Measurements from ENCODE around the gene MORC3.

DNA sequence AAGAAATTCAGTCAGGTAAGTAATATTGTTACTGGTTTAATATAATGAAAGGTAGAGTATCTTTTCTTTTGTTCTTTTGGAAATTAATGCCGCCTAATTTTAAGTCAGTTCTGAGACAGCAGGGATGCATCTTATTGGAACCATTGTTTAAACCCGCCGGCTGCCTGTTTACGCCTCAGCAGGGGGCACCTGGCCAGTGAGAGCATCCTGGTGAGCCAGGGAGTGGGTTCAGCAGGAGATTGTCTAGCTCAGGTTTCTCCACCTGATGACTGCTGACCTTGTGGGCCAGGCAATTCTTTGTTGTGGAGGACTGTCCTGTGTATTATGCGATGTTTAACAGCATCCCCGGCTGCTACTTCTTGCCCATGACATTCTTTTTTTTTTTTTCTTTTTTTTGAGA, 95.4 kb downstream of the MORC3 start:
- TF ChIP-seq POLR2A (IDR thresholded peaks at IDR 0.05; ENCODE audit: low read depth, low read length) (no peak), POLR2AphosphoS5 (IDR thresholded peaks at IDR 0.05; ENCODE audit: low read depth, low read length) (no peak), TAF1 (IDR thresholded peaks at IDR 0.05; ENCODE audit: low read depth, low read length) (no peak), POU2F2 (IDR thresholded peaks at IDR 0.05; ENCODE audit: low read depth, low read length) (no peak), SPI1 (IDR thresholded peaks at IDR 0.05; ENCODE audit: low read depth, low read length) (no peak)

Data from GM12891 (cell line).